Spinal cord (tissue), 10 donors: ENCODE measurements around the gene GALNT2. TPM values are rescaled to one million over a fixed set of nuclear protein-coding genes. Genes with fewer than 3 reads are reported as not detected.

Experiments used
- DNase-seq, 6 donors: peaks; one replicate each; pipeline versions ENCODE4 v3.0.0 to v3.0.0-alpha.2; 2013 to 2015; ENCODE audit warnings: low spot score in 6 of 6, low read depth in 4 of 6
- H3K27ac ChIP-seq: one replicate; pipeline ENCODE4 v1.5.1; 2013; ENCODE audit warnings: low read depth, low read length, control low read depth
- H3K27me3 ChIP-seq: one replicate; pipeline ENCODE4 v1.6.1; 2013; ENCODE audit warnings: low read length; ENCODE audit not compliant: control insufficient read depth, insufficient read depth
- H3K36me3 ChIP-seq: one replicate; pipeline ENCODE4 v1.6.1; 2013; ENCODE audit warnings: low read length; ENCODE audit not compliant: control insufficient read depth, insufficient read depth
- H3K4me1 ChIP-seq: one replicate; pipeline ENCODE4 v1.6.1; 2013; ENCODE audit warnings: low read length; ENCODE audit not compliant: control insufficient read depth, insufficient read depth
- H3K4me3 ChIP-seq: one replicate; pipeline ENCODE4 v1.5.1; 2013; ENCODE audit warnings: low read depth, low read length, control low read depth
- H3K9me3 ChIP-seq: one replicate; pipeline ENCODE4 v1.6.1; 2013; ENCODE audit warnings: low read length; ENCODE audit not compliant: control insufficient read depth, insufficient read depth
- WGBS: methylation state at CpG from one replicate; pipeline ENCODE4 v1.1.5; 2013; ENCODE audit warnings: missing lambda C conversion rate; ENCODE audit not compliant: insufficient coverage; 5-methylcytosine and 5-hydroxymethylcytosine counted together
- polyA plus RNA-seq, 2 donors: library from polyadenylated mRNA; unstranded; fragments of 120-200 nt; gene quantifications; one replicate each; pipeline ENCODE4 v1.2.1, GENCODE V29; 2013; ENCODE audit not compliant: insufficient read length in 2 of 2
- total RNA-seq, 2 donors: library from RNA; depleted of rRNA in 1 of 2; stranded (reverse); fragments of 120-200 nt in 1 of 2; fragments of >200 nt in 1 of 2; gene quantifications; one replicate each; pipeline versions ENCODE4 v1.2.3 to v1.2.4, GENCODE V29; 2013 to 2014
- donor health status: healthy.

The GALNT2 gene
- total and polyA plus RNA-seq, 4 donors: 34.2 to 59.4 (median 47.7) TPM

DNA sequence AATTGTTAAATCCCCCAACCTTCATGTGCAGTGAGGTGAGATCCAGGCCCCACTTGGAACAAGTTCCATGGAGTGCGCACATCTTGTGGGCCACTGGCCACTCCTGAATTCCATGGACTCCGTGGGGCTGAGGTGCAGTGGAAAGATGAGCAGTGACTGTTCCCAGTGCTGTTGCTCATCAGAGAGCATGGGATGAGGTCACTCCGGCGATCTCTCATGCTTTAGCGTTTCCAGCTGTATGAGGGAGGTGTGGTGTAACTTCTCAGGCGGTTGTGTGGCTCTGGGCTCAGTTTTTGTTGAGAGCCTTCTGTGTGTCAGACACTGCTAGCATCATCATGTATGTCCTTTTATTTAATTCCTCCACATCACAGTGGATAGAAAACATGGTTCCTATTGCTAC, 96.2 kb downstream of the GALNT2 start:
- no peaks in the 10 kb centered on the region for H3K36me3 ChIP-seq
- no peaks in the 10 kb centered on the region for H3K27me3 ChIP-seq
- 97% methylated on average over 6 of the region's 6 CpGs for WGBS
- no peak overlapping the region for H3K4me3 ChIP-seq
- H3K4me1 ChIP-seq: peaks cover 23% of the 10 kb centered on the region
- DNase-seq: no peak
- H3K9me3 ChIP-seq: no peaks in the 10 kb centered on the region
- H3K27ac ChIP-seq: no peak overlapping the region

DNA sequence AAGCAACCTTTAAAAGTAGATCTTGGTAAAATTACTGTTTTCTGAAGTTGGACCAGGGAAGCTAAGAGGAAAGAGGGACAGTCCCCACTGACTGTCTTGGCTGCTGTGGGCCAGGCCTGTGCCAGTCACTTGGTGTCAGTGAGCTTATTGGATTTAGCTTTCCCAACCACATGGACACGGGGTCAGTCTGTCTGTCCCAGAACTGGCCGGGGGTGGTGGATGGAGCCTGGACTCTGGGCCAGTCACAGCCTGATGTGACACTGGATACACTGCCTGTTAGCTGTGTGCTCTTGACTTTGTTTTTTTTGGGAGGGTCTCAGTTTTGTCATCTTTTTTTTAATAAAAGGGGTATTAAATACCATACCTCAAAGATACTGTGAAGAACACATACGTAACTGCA, 96.7 kb downstream of the GALNT2 start:
- Histone ChIP-seq H3K27ac (no peak overlapping the region), H3K9me3 (no peaks in the 10 kb centered on the region), H3K36me3 (no peaks in the 10 kb centered on the region), H3K27me3 (no peaks in the 10 kb centered on the region), H3K4me1 (peaks cover 19% of the 10 kb centered on the region), H3K4me3 (no peak overlapping the region)
- WGBS: 100% methylated on average over 2 of the region's 3 CpGs
- DNase-seq: no peak

DNA sequence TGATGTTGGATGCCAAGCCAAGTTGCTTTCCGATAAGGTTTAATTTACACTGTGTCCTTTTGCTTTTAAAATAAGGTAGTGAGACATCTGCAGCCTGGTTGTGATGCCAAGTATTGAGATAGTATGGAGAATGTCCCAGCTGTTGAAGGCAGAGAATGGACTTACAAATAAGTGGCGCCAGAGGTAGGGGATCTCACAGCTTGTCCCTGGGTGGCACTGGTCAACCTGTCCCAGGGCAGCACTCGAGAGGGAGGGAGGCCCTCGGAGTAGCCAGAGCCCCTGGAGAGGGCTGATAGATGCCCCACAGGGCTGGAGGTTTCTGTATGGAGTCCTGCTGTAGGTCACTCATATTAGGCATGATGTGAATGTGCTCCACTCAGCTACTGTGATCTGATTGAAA, 98.5 kb downstream of the GALNT2 start:
- Histone ChIP-seq H3K36me3 (no peaks in the 10 kb centered on the region), H3K4me1 (peaks cover 9% of the 10 kb centered on the region), H3K27ac (no peak overlapping the region), H3K9me3 (no peaks in the 10 kb centered on the region), H3K27me3 (no peaks in the 10 kb centered on the region), H3K4me3 (no peak overlapping the region)
- 53% methylated on average over 4 of the region's 4 CpGs for WGBS
- peak in 1 of 6 donors; percentile 8 for DNase-seq

DNA sequence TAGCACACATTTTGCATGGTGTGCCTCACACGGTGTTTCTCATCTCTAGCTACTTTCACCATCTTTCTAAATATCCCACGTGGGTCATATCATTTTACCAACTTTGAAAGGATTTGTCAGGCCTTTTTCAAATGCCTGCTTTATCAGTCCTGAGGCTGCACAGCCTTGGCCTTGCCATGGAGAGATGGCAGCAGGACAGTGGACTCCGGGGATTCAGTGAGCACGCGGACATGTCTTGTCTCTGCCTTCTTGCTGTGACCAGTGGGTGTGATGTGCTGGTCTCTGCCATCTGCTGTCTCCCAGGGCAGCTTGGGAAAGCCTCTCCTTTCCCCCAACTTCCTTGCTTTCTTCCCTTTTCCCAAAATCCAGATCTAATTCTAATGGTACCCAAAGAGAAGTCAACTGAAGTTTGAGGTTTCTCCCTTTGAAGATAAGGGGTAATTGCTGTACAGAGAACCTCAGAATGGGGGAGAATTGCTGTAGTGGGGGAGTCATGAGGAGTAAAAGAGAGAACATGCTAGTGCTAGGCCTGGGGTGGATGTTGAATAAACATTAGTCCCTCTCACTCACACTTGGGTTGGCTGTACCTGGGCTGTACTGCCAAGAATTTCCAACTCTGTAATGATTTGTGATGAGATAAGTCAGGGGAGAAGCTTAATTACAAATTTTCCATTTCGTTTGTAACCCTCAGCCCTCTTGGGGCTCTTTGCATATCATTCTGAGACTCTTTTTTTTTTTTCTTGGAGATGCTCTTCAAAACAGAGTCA, 99.5 kb downstream of the GALNT2 start:
- Histone ChIP-seq H3K36me3 (no peaks in the 10 kb centered on the region), H3K9me3 (no peaks in the 10 kb centered on the region), H3K27ac (no peak overlapping the region), H3K27me3 (no peaks in the 10 kb centered on the region), H3K4me1 (peaks cover 9% of the 10 kb centered on the region), H3K4me3 (no peak overlapping the region)
- WGBS: 91% methylated on average over 2 of the region's 6 CpGs
- no peak for DNase-seq

DNA sequence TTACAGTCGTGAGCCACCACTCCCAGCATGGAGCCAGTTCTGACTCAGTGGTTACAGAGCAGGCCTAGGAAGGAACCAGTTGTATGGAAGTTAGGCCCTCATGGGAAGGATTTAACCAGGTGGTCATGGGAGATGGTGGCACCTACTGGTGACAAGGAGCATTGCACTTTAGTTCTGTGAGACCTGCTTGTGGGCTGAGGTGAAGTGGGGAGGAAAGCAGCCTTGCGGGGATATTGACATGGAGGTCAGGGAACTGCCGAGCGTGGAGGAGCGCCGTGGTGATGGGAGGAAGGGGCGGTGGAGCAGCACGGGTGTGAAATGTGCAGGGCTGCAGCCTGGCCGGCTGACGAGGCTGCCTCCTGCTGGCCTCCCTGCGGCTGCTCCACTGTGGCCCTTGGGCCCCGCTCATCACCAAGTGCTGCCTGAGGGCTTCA, 100.4 kb downstream of the GALNT2 start:
- H3K27me3 ChIP-seq: no peaks in the 10 kb centered on the region
- peak in 1 of 6 donors; percentile 33 for DNase-seq
- H3K27ac ChIP-seq: no peak overlapping the region
- no peaks in the 10 kb centered on the region for H3K36me3 ChIP-seq
- no peaks in the 10 kb centered on the region for H3K9me3 ChIP-seq
- WGBS: 83% methylated on average over 8 of the region's 12 CpGs
- peaks cover 9% of the 10 kb centered on the region for H3K4me1 ChIP-seq
- H3K4me3 ChIP-seq: no peak overlapping the region

DNA sequence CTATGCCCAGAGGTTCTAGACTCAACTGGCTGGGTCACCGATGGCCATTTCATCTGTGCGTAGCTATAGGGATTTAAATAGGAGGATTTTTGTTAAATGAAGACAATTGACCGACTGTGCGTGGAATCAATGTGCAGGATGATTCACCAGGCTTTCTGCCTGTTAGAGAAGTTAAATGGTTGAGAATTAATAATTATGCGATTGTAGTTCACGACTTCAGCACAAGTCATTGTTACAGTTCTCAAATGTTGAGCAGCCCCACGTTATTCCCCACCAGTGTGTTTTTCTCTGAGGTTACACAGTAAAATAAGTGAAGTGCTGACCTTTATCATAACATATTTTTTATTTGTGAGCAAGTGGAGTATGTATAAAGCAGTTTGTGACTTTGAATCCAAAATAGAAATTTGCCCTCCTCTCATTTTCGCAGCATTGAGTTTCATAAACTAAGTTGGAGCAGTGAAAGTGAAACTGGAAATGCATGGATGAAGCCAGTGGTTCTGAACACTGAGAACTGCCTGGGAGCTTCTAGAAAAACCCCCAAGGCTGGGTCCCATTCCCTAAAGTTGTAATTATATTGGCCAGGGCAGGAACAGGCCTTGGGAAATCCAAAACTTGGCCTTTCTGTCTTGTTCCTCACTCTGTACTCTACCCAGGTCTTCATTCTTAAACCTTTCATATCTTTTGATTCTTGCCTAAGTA, 102.6 kb downstream of the GALNT2 start:
- Histone ChIP-seq H3K4me3 (peak overlapping the region; percentile 3), H3K27ac (peak overlapping the region; percentile 78), H3K36me3 (no peaks in the 10 kb centered on the region), H3K4me1 (peaks cover 9% of the 10 kb centered on the region), H3K9me3 (no peaks in the 10 kb centered on the region), H3K27me3 (no peaks in the 10 kb centered on the region)
- DNase-seq: no peak
- WGBS: 74% methylated on average over 4 of the region's 8 CpGs

DNA sequence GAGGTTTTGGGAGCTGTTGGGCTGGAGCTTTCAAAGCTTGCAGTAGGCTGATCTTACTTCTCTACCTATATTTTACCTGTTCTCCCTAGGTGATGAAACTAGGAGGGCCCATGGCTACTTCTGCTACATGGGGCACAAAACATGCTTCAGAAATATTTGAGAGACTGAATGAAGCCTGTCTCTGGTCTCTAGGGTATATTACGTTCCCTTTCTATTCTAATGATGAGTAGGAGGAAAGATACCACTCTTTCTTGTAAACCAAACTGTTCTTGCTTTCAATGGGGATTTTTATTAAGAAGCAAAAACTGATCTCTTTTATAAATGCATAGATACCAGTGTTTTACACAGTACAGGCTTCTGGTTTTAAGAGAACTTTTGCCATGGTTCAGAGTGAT, 103.1 kb downstream of the GALNT2 start:
- no CpG with 5 or more reads among the region's 1 CpG for WGBS
- Histone ChIP-seq H3K4me1 (peaks cover 9% of the 10 kb centered on the region), H3K27me3 (no peaks in the 10 kb centered on the region), H3K4me3 (no peak overlapping the region), H3K27ac (peak overlapping the region; percentile 78), H3K9me3 (no peaks in the 10 kb centered on the region), H3K36me3 (no peaks in the 10 kb centered on the region)
- no peak for DNase-seq

DNA sequence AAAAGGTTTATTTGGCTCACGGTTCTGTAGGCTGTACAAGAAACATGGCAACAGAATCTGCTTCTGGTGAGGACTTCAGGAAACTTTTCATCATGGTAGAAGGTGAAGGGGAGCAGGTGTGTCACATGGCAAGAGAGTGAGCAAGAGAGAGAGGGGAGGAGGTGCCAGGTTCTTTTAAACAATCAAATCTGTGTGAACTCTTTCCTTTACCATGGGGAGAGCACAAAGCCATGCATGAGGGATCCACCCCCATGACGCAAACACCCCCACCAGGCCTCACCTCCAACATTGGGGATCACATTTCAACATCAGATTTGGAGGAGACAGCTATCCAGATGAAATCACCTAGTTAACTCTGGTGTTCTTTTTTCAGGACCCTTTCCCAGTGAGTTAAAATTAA, 103.6 kb downstream of the GALNT2 start:
- WGBS: 100% methylated on average over 2 of the region's 2 CpGs
- Histone ChIP-seq H3K4me3 (no peak overlapping the region), H3K27me3 (no peaks in the 10 kb centered on the region), H3K9me3 (no peaks in the 10 kb centered on the region), H3K27ac (no peak overlapping the region), H3K4me1 (peaks cover 8% of the 10 kb centered on the region), H3K36me3 (no peaks in the 10 kb centered on the region)
- DNase-seq: no peak

DNA sequence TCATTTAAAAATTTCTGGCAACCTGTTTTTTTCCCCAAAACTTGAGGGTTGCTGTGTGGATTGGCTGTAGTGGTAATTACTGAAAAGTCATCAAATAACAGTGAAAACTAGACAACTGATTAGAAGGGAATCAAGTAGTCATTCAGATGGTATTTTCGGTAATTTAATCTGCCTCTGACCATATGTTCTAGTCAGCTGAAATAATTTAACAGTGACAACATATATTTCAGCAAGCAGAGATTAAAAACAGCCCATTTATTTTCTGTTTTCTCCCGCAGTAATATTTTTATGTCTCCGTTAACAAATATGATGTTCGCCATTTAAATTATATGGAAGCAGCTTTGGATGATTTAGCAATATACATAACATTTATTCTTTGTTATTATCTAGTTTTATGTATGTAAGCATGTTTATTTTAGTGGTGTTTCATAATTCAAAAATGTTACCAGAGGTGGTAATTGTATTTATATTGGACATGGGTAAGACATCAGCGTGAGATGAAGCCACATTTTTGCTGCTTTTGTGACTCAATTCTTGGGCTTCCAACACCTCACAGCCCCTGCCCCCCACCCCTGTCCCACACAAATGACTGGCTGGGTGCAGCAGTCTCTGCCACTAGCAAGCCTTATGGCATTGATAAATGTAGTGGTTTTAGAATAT, 104.4 kb downstream of the GALNT2 start:
- H3K9me3 ChIP-seq: no peaks in the 10 kb centered on the region
- no peaks in the 10 kb centered on the region for H3K36me3 ChIP-seq
- H3K27ac ChIP-seq: no peak overlapping the region
- no peaks in the 10 kb centered on the region for H3K27me3 ChIP-seq
- DNase-seq: peak in 1 of 6 donors; percentile 25
- no peak overlapping the region for H3K4me3 ChIP-seq
- H3K4me1 ChIP-seq: peaks cover 6% of the 10 kb centered on the region
- WGBS: no CpG with 5 or more reads among the region's 5 CpGs
